ENCODE results near the gene AHNAK.

DNA sequence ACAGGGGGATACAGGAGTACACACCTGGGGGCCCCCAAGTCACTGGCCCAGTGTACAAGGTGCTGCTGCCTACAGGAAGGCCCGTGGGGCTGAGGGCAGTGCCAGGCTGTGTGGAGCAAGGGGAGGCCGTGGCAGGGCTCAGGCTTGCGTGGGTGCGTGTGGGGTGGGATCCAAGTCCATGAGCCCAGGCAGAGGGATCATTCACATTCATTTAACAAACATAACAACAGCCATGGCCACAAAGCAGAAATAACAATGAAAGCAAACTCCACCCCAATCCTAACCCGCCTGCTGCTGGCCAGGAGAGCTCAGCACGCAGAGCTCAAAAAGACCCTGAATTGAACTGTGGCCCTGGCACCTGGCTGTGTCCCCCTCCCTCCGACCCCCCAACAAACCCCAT is 144.8 kb downstream of the AHNAK start:
- TF ChIP-seq, protein P1, sequence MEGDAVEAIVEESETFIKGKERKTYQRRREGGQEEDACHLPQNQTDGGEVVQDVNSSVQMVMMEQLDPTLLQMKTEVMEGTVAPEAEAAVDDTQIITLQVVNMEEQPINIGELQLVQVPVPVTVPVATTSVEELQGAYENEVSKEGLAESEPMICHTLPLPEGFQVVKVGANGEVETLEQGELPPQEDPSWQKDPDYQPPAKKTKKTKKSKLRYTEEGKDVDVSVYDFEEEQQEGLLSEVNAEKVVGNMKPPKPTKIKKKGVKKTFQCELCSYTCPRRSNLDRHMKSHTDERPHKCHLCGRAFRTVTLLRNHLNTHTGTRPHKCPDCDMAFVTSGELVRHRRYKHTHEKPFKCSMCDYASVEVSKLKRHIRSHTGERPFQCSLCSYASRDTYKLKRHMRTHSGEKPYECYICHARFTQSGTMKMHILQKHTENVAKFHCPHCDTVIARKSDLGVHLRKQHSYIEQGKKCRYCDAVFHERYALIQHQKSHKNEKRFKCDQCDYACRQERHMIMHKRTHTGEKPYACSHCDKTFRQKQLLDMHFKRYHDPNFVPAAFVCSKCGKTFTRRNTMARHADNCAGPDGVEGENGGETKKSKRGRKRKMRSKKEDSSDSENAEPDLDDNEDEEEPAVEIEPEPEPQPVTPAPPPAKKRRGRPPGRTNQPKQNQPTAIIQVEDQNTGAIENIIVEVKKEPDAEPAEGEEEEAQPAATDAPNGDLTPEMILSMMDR (IDR thresholded peaks at IDR 0.05) = no peak
- no peak for TF ChIP-seq POLR2A (IDR thresholded peaks at IDR 0.05)
- TF ChIP-seq EP300 (IDR thresholded peaks at IDR 0.05) = no peak

Measured in ovary (tissue), 3 donors.